SK-N-SH (cell line): ENCODE measurements around the gene FAM229A. TPM values are rescaled to one million over a fixed set of nuclear protein-coding genes. Genes with fewer than 3 reads are reported as not detected.
A peak's percentile ranks its signal among the peaks of the same experiment; 100 is the strongest.

Experiments used
- CTCF ChIA-PET: fragments of 300-600, 350-600 bp; formaldehyde crosslinking; extraction: SDS; loops from one replicate; lab custom pipeline; 2021; lab: Yijun Ruan, JAX
- POLR2A ChIA-PET: fragments of 350-600 bp; sonication (Branson Sonifier 250); formaldehyde crosslinking; extraction: SDS; loops from one replicate; lab custom pipeline; 2020; ENCODE audit warnings: antibody characterized with exemption, inconsistent platforms; lab: Yijun Ruan, JAX
- DNase-seq: peaks from one replicate; pipeline ENCODE4 v3.0.0; 2012
- H2AFZ ChIP-seq: fragments of 200-600 bp; sonication (generic); 2 replicates; pipeline ENCODE4 v1.8.1; 2016; ENCODE audit warnings: antibody characterized with exemption, mild to moderate bottlenecking, low read depth
- H3F3A ChIP-seq: fragments of 200-600 bp; sonication (generic); replicated peaks from 2 replicates; pipeline ENCODE3; 2016; ENCODE audit warnings: antibody characterized with exemption, mild to moderate bottlenecking; ENCODE audit not compliant: insufficient read depth
- H3K27ac ChIP-seq, 2 experiments: fragments of 200-500 bp in 1 of 2; fragments of 200-600 bp in 1 of 2; sonication (Bioruptor generic) in 1 of 2; sonication (generic), shearing (Covaris generic) in 1 of 2; 2 replicates each; pipeline versions ENCODE4 v1.5.1 to v1.6.1; 2014 to 2016; ENCODE audit warnings: low read depth in 2 of 2, inconsistent platforms in 1 of 2, low read length in 1 of 2, mild to moderate bottlenecking in 1 of 2, mixed read lengths in 1 of 2
- H3K27me3 ChIP-seq: fragments of 200-600 bp; sonication (generic), shearing (Covaris generic); 2 replicates; pipeline ENCODE4 v1.6.1; 2016; ENCODE audit warnings: mixed run types; ENCODE audit not compliant: insufficient read depth
- H3K36me3 ChIP-seq, 2 experiments: fragments of 200-500 bp in 1 of 2; fragments of 200-600 bp in 1 of 2; sonication (Bioruptor generic) in 1 of 2; sonication (generic) in 1 of 2; replicated peaks in 1 of 2; 2 replicates each; pipeline versions ENCODE3 to v1.5.1; 2014 to 2016; ENCODE audit warnings: low read length in 1 of 2, mild to moderate bottlenecking in 1 of 2; ENCODE audit not compliant: insufficient read depth in 2 of 2, control insufficient read depth in 1 of 2
- H3K4me1 ChIP-seq, 2 experiments: fragments of 200-500 bp in 1 of 2; fragments of 200-600 bp in 1 of 2; sonication (Bioruptor generic) in 1 of 2; sonication (generic), shearing (Covaris generic) in 1 of 2; 2 replicates each; pipeline versions ENCODE4 v1.5.1 to v1.6.1; 2014 to 2016; ENCODE audit warnings: low read depth in 1 of 2, low read length in 1 of 2, mixed run types in 1 of 2; ENCODE audit not compliant: insufficient read depth in 2 of 2, control insufficient read depth in 1 of 2
- H3K4me2 ChIP-seq: fragments of 200-600 bp; sonication (generic), shearing (Covaris generic); 2 replicates; pipeline ENCODE4 v1.6.1; 2017; ENCODE audit warnings: mixed run types
- H3K4me3 ChIP-seq, 2 experiments: fragments of 200-500 bp in 1 of 2; fragments of 200-600 bp in 1 of 2; sonication (Bioruptor generic) in 1 of 2; sonication (generic), shearing (Covaris generic) in 1 of 2; 2 replicates each; pipeline versions ENCODE4 v1.5.1 to v1.8.1; 2014 to 2016; ENCODE audit warnings: low read depth in 2 of 2, inconsistent platforms in 1 of 2, low read length in 1 of 2, mild to moderate bottlenecking in 1 of 2, mixed read lengths in 1 of 2, moderate library complexity in 1 of 2
- H3K79me2 ChIP-seq: fragments of 200-600 bp; sonication (generic); 2 replicates; pipeline ENCODE4 v1.8.1; 2017; ENCODE audit warnings: mild to moderate bottlenecking; ENCODE audit not compliant: insufficient read depth
- H3K9ac ChIP-seq: fragments of 200-600 bp; sonication (generic); 2 replicates; pipeline ENCODE4 v1.6.1; 2017; ENCODE audit warnings: mixed run types
- H3K9me2 ChIP-seq: fragments of 200-600 bp; sonication (generic); 2 replicates; pipeline ENCODE4 v1.6.1; 2017; ENCODE audit warnings: mixed run types
- H3K9me3 ChIP-seq: fragments of 200-600 bp; sonication (generic); 2 replicates; pipeline ENCODE4 v1.6.1; 2017; ENCODE audit warnings: mixed run types, mild to moderate bottlenecking, moderate library complexity
- H4K20me1 ChIP-seq: fragments of 200-600 bp; sonication (generic); 2 replicates; pipeline ENCODE4 v1.6.1; 2017; ENCODE audit warnings: mild to moderate bottlenecking, mixed run types; ENCODE audit not compliant: insufficient read depth
- ELF1 ChIP-seq: IDR thresholded peaks from 2 replicates; pipeline ENCODE4 v1.4.0; 2012
- FOSL2 ChIP-seq: IDR thresholded peaks from 2 replicates; pipeline ENCODE4 v1.4.0; 2012; ENCODE audit warnings: low read depth, mild to moderate bottlenecking, moderate library complexity, borderline replicate concordance
- FOXM1 ChIP-seq: IDR thresholded peaks from 2 replicates; pipeline ENCODE4 v1.4.0; 2012; ENCODE audit warnings: low read depth, mild to moderate bottlenecking
- GABPA ChIP-seq: IDR thresholded peaks from 2 replicates; pipeline ENCODE4 v1.4.0; 2012; ENCODE audit warnings: low read depth, mild to moderate bottlenecking
- JUND ChIP-seq: IDR thresholded peaks from 2 replicates; pipeline ENCODE4 v1.4.0; 2012
- MXI1 ChIP-seq: IDR thresholded peaks from 2 replicates; pipeline ENCODE4 v1.6.1; 2012; ENCODE audit warnings: mild to moderate bottlenecking, low read depth, low read length, improper control_type of control experiment
- NFIC ChIP-seq: IDR thresholded peaks from 2 replicates; pipeline ENCODE4 v1.4.0; 2012; ENCODE audit warnings: borderline replicate concordance
- RFX5 ChIP-seq: IDR thresholded peaks from 2 replicates; pipeline ENCODE4 v1.6.1; 2012; ENCODE audit warnings: mild to moderate bottlenecking, improper control_type of control experiment, low read length
- RXRA ChIP-seq: IDR thresholded peaks from 2 replicates; pipeline ENCODE4 v1.4.0; 2012; ENCODE audit warnings: low read depth, mild to moderate bottlenecking, borderline replicate concordance
- SIN3A ChIP-seq: IDR thresholded peaks from 2 replicates; pipeline ENCODE4 v1.6.1; 2012; ENCODE audit warnings: low read depth, mild to moderate bottlenecking, low read length, moderate library complexity, borderline replicate concordance
- SMC3 ChIP-seq: IDR thresholded peaks from 2 replicates; pipeline ENCODE4 v1.6.1; 2012; ENCODE audit warnings: low read depth, low read length, improper control_type of control experiment
- TAF1 ChIP-seq: IDR thresholded peaks from 2 replicates; pipeline ENCODE4 v1.6.1; 2012; ENCODE audit warnings: low read depth, mild to moderate bottlenecking, low read length, moderate library complexity, borderline replicate concordance
- TCF12 ChIP-seq: IDR thresholded peaks from 2 replicates; pipeline ENCODE4 v1.4.0; 2012
- TEAD4 ChIP-seq: IDR thresholded peaks from 2 replicates; pipeline ENCODE4 v1.4.0; 2012; ENCODE audit warnings: mild to moderate bottlenecking, borderline replicate concordance; ENCODE audit not compliant: insufficient read depth
- YY1 ChIP-seq: IDR thresholded peaks from 2 replicates; pipeline ENCODE4 v1.4.0; 2012; ENCODE audit warnings: low read depth, mild to moderate bottlenecking
- WGBS: methylation state at CpG from one replicate; pipeline ENCODE4 v1.1.6; 2017; ENCODE audit warnings: low lambda C conversion rate; 5-methylcytosine and 5-hydroxymethylcytosine counted together
- polyA plus RNA-seq, 3 experiments: library from polyadenylated mRNA; depleted of rRNA; stranded (reverse); fragments of >200 nt; gene quantifications; 2 replicates each; pipeline ENCODE4 v1.2.3, GENCODE V29; 2012
- TF ChIP-seq, protein P1 (sequence below): IDR thresholded peaks from 2 replicates; pipeline ENCODE4 v1.4.0; 2012; ENCODE audit warnings: low read depth, borderline replicate concordance
- TF ChIP-seq, protein P2 (sequence below): IDR thresholded peaks from 2 replicates; pipeline ENCODE4 v1.4.0; 2012; ENCODE audit warnings: low read depth
- TF ChIP-seq, protein P3 (sequence below): fragments of 150-350 bp; IDR thresholded peaks from 2 replicates; pipeline ENCODE4 v1.6.1; 2017; ENCODE audit warnings: antibody characterized with exemption, low read length, low read depth, borderline replicate concordance

FAM229A gene
- polyA plus RNA-seq, 1 of the 3 experiments (the other 2 are of a cell fraction), result 8.0 TPM

DNA sequence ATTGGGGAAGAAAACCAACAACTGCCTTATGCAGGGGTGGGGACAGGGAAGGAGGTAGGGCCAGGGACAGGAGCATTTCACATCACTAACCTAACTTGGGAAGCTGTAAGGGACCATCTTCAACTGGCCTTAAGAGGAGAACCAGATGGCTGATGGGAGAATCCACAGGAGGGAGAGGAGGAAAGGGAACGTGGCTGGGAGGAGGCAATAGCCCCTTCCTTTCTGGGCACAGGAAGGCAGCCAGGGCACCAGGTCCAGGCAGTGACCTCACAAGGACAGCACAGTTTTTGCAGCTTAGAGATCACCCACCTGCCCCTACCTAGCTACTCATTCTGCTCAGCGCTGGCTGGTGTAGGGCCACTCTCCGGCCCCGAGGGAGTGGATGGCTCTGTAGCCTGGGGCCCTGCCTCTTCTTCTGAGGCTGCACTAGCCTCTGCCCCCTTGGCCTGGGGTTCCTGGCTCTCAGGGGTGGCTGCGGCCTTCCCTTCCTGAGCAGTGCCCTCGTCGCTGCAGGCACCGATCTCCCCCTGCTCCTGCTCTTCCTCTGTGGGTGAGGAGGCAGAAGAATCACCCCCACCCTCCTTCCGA is 27.9 kb downstream of the FAM229A start (continued):
- TF ChIP-seq FOSL2, result no peak
- TF ChIP-seq JUND, result no peak
- TF ChIP-seq, protein P1, sequence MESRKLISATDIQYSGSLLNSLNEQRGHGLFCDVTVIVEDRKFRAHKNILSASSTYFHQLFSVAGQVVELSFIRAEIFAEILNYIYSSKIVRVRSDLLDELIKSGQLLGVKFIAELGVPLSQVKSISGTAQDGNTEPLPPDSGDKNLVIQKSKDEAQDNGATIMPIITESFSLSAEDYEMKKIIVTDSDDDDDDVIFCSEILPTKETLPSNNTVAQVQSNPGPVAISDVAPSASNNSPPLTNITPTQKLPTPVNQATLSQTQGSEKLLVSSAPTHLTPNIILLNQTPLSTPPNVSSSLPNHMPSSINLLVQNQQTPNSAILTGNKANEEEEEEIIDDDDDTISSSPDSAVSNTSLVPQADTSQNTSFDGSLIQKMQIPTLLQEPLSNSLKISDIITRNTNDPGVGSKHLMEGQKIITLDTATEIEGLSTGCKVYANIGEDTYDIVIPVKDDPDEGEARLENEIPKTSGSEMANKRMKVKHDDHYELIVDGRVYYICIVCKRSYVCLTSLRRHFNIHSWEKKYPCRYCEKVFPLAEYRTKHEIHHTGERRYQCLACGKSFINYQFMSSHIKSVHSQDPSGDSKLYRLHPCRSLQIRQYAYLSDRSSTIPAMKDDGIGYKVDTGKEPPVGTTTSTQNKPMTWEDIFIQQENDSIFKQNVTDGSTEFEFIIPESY, result no peak
- TF ChIP-seq TAF1, result no peak
- no peak for TF ChIP-seq RXRA
- TF ChIP-seq MXI1, result no peak

DNA sequence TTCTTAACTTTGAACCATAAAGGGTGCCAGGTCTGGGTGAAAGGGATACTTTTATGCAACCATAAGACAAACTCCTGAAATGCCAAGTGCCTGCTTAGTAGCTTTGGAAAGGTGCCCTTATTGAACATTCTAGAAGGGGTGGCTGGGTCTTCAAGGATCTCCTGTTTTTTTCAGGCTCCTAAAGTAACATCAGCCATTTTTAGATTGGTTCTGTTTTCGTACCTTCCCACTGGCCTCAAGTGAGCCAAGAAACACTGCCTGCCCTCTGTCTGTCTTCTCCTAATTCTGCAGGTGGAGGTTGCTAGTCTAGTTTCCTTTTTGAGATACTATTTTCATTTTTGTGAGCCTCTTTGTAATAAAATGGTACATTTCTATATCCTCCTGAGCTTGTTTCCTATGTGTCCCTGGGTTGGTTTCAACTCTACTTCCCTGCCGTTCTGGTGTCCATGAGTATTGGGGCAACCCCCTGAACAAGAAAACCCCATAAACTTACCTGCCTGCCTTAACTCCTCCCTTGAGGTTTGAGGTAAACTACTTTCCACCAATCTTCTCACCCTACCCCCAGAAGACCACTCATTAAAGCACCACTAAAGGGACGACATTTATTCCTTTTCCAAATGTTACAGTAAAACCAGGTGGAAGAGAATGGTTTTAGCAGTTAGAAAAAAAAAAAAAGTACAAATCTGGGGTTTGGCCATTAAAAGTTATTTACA is 28.9 kb downstream of the FAM229A start:
- Histone ChIP-seq H4K20me1 (peaks cover 39% of the 10 kb centered on the region), H3K79me2 (peaks cover 44% of the 10 kb centered on the region), H3K9ac (no peak overlapping the region), H3K4me1 (peaks cover 8 to 31% of the 10 kb centered on the region in 2 experiments; a peak in 3 of 4 replicates), H2AFZ (no peak overlapping the region), H3K4me2 (peak overlapping the region; percentile 98)
- POLR2A ChIA-PET, result interaction anchor here (0.9 to 1.2 kb wide), 3 partner anchors 60 to 117 kb away, joined by 3 read pairs; no protein-coding TSS in a partner anchor
- no peak for TF ChIP-seq MXI1
- no peak for TF ChIP-seq TEAD4
- TF ChIP-seq RXRA, result no peak
- TF ChIP-seq GABPA, result no peak
- TF ChIP-seq, protein P2, sequence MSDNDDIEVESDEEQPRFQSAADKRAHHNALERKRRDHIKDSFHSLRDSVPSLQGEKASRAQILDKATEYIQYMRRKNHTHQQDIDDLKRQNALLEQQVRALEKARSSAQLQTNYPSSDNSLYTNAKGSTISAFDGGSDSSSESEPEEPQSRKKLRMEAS, result no peak
- TF ChIP-seq FOSL2, result no peak
- TF ChIP-seq SIN3A, result no peak
- TF ChIP-seq SMC3, result no peak
- TF ChIP-seq, protein P1, result no peak
- no peak for TF ChIP-seq YY1
- TF ChIP-seq NFIC, result no peak
- TF ChIP-seq, protein P3, sequence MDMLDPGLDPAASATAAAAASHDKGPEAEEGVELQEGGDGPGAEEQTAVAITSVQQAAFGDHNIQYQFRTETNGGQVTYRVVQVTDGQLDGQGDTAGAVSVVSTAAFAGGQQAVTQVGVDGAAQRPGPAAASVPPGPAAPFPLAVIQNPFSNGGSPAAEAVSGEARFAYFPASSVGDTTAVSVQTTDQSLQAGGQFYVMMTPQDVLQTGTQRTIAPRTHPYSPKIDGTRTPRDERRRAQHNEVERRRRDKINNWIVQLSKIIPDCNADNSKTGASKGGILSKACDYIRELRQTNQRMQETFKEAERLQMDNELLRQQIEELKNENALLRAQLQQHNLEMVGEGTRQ, result no peak
- no peak for TF ChIP-seq FOXM1
- TF ChIP-seq TCF12, result no peak
- TF ChIP-seq ELF1, result no peak
- no peak for TF ChIP-seq RFX5
- TF ChIP-seq, all 33 proteins: peak for 0
- Histone ChIP-seq H3K9me2 (no peaks in the 10 kb centered on the region), H3K27me3 (no peaks in the 10 kb centered on the region), H3F3A (peaks cover 30% of the 10 kb centered on the region), H3K4me3 (peak overlapping the region in 1 of 2 experiments; percentile 84; a peak in 1 of 4 replicates), H3K9me3 (no peaks in the 10 kb centered on the region), H3K27ac (no peak overlapping the region), H3K36me3 (peaks cover 28 to 56% of the 10 kb centered on the region in 2 experiments)
- CTCF ChIA-PET, result interaction anchor here (0.9 to 3.0 kb wide), 6 partner anchors 12 to 117 kb away, joined by 3 to 7 read pairs (median 4); no protein-coding TSS in a partner anchor
- WGBS, result 89% methylated on average over 3 of the region's 3 CpGs
- DNase-seq, result no peak
